Neural cell (in vitro differentiated cells): ENCODE results near the gene SMC2.

ENCODE experiments used
- CTCF ChIP-seq: fragments of 450-650 bp; IDR thresholded peaks from 2 replicates; pipeline ENCODE4 v1.5.1; 2014; ENCODE audit warnings: antibody characterized with exemption, mild to moderate bottlenecking, moderate library complexity; ENCODE audit not compliant: poor library complexity, severe bottlenecking
- POLR2AphosphoS5 ChIP-seq: IDR thresholded peaks from 2 replicates; pipeline ENCODE4 v1.6.1; 2012
- SMC3 ChIP-seq: fragments of 450-650 bp; conservative IDR thresholded peaks from 2 replicates; pipeline ENCODE4 v1.6.1; 2014; ENCODE audit warnings: antibody characterized with exemption, mild to moderate bottlenecking, moderate library complexity; ENCODE audit not compliant: poor library complexity

- TF ChIP-seq CTCF (no peak), SMC3 (no peak), POLR2AphosphoS5 (no peak)
Measured at GRCh38 chr9:104069288-104069687, 24.8 kb upstream of the SMC2 start.
